HCT116 (cell line): ENCODE measurements around the gene QKI.

ENCODE experiments used
- CEBPB ChIP-seq: IDR thresholded peaks from 2 replicates; pipeline ENCODE4 v1.6.1; 2012; ENCODE audit warnings: low read depth
- EZH2 ChIP-seq: fragments of 200-600 bp; sonication (generic); IDR thresholded peaks from 2 replicates; pipeline ENCODE4 v1.6.1; 2017; ENCODE audit warnings: antibody characterized with exemption, mixed run types
- POLR2A ChIP-seq: IDR thresholded peaks from 2 replicates; pipeline ENCODE4 v1.7.0; 2011; ENCODE audit warnings: borderline replicate concordance; ENCODE audit not compliant: insufficient read depth, insufficient read length; ENCODE audit errors: extremely low read depth
- POLR2AphosphoS5 ChIP-seq: IDR thresholded peaks from 2 replicates; pipeline ENCODE4 v1.6.1; 2011; ENCODE audit warnings: mild to moderate bottlenecking, low read depth, low read length, moderate library complexity
- TF ChIP-seq, protein P1 (sequence below), 3 experiments: fragments of 200-600 bp in 1 of 3; sonication (generic) in 1 of 3; IDR thresholded peaks in 2 of 3; conservative IDR thresholded peaks in 1 of 3; 2 replicates each; pipeline ENCODE4 v1.5.1; 2012 to 2017; ENCODE audit warnings: low read depth in 2 of 3, low read length in 2 of 3, antibody characterized with exemption in 1 of 3, borderline replicate concordance in 1 of 3, control low read depth in 1 of 3, mild to moderate bottlenecking in 1 of 3, mixed read lengths in 1 of 3, mixed run types in 1 of 3, moderate library complexity in 1 of 3; ENCODE audit not compliant: insufficient read depth in 1 of 3

DNA sequence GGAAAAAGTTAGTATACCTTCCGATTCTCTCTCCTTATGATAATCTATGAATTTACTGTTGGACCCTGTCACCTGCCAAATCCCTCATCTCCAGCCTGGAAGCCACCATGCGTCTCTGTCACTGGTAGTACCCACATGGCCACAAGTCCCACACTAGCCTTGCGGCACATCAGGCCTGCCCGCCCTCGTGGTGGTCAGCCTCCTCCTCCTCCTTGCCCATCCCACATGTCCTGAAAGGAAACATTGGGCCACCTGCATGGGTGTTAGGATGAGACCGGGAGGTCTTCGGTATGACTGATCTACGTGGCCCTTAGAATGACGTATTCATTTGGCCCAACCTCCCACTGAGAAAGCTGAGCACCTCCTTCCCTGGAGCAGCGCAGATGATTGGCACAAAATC is 37.0 kb upstream of the QKI start:
- TF ChIP-seq POLR2A: no peak
- no peak for TF ChIP-seq EZH2
- TF ChIP-seq CEBPB: no peak
- TF ChIP-seq, protein P1, sequence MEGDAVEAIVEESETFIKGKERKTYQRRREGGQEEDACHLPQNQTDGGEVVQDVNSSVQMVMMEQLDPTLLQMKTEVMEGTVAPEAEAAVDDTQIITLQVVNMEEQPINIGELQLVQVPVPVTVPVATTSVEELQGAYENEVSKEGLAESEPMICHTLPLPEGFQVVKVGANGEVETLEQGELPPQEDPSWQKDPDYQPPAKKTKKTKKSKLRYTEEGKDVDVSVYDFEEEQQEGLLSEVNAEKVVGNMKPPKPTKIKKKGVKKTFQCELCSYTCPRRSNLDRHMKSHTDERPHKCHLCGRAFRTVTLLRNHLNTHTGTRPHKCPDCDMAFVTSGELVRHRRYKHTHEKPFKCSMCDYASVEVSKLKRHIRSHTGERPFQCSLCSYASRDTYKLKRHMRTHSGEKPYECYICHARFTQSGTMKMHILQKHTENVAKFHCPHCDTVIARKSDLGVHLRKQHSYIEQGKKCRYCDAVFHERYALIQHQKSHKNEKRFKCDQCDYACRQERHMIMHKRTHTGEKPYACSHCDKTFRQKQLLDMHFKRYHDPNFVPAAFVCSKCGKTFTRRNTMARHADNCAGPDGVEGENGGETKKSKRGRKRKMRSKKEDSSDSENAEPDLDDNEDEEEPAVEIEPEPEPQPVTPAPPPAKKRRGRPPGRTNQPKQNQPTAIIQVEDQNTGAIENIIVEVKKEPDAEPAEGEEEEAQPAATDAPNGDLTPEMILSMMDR (IDR thresholded peaks at IDR 0.05 in 2 of 3, conservative IDR thresholded peaks at IDR 0.05 in 1 of 3; ENCODE audit: borderline replicate concordance in 1 of 3, insufficient read depth in 1 of 3, low read depth in 2 of 3, low read length in 2 of 3): no peak
- TF ChIP-seq POLR2AphosphoS5: no peak
